ENCODE data around the gene POLR2I. TPM values are rescaled to one million over a fixed set of nuclear protein-coding genes. Genes with fewer than 3 reads are reported as not detected.

The POLR2I gene
- total RNA-seq, 1 experiment from 2014 or later = 165 TPM

GRCh38 chr19:36113425-36113824 is 1.2 kb downstream of the POLR2I start (continued):
- no peak for TF ChIP-seq ERG (CRISPR knock-in tag; IDR thresholded peaks at IDR 0.05)
- TF ChIP-seq MAX (CRISPR knock-in tag; IDR thresholded peaks at IDR 0.05) = no peak

GRCh38 chr19:36112678-36113077 is 2.0 kb downstream of the POLR2I start:
- H3K9me3 Mint-ChIP-seq = no peaks in the 10 kb centered on the region
- no peak for ATAC-seq
- ChIA-PET CTCF (no interaction called here), POLR2A (no interaction called here)
- no peak for TF ChIP-seq ZNF138 (CRISPR knock-in tag; conservative IDR thresholded peaks at IDR 0.05)
- TF ChIP-seq EMX1 (CRISPR knock-in tag; IDR thresholded peaks at IDR 0.05) = no peak
- TF ChIP-seq NFATC4 (CRISPR knock-in tag; IDR thresholded peaks at IDR 0.05) = no peak
- TF ChIP-seq ZNF317 (CRISPR knock-in tag; IDR thresholded peaks at IDR 0.05; ENCODE audit: borderline replicate concordance, low read depth) = no peak
- no peak for TF ChIP-seq ERG (CRISPR knock-in tag; IDR thresholded peaks at IDR 0.05)
- TF ChIP-seq USF1 (CRISPR knock-in tag; IDR thresholded peaks at IDR 0.05) = no peak
- no peak for TF ChIP-seq ZBTB21 (CRISPR knock-in tag; IDR thresholded peaks at IDR 0.05; ENCODE audit: borderline replicate concordance)
- TF ChIP-seq MAX (CRISPR knock-in tag; IDR thresholded peaks at IDR 0.05) = no peak
- no peak for TF ChIP-seq ATF6 (CRISPR knock-in tag; IDR thresholded peaks at IDR 0.05)
- TF ChIP-seq NFE2L1 (CRISPR knock-in tag; IDR thresholded peaks at IDR 0.05) = no peak
- no peak for TF ChIP-seq ZNF232 (CRISPR knock-in tag; IDR thresholded peaks at IDR 0.05)
- TF ChIP-seq PREB (CRISPR knock-in tag; IDR thresholded peaks at IDR 0.05; ENCODE audit: borderline replicate concordance) = no peak
- peak overlapping the region; percentile 95 for H3K4me3 Mint-ChIP-seq
- peaks cover 3% of the 10 kb centered on the region for H3K27me3 Mint-ChIP-seq (ENCODE audit: low read depth)
- H3K4me1 Mint-ChIP-seq = peaks cover 30% of the 10 kb centered on the region
- peaks cover 18% of the 10 kb centered on the region for H3K36me3 Mint-ChIP-seq
- no peak for DNase-seq (ENCODE audit: low spot score)
- no peak overlapping the region for H3K27ac Mint-ChIP-seq

- H3K36me3 Mint-ChIP-seq = peaks cover 9% of the 10 kb centered on the region
- no peak for ATAC-seq
- DNase-seq (ENCODE audit: low spot score) = no peak
- TF ChIP-seq GABPB1 (CRISPR knock-in tag; IDR thresholded peaks at IDR 0.05) (no peak), SMAD4 (CRISPR knock-in tag; IDR thresholded peaks at IDR 0.05) (no peak), FOXP4 (CRISPR knock-in tag; IDR thresholded peaks at IDR 0.05) (peak; percentile 44; the same call in 1 of the 2 replicates), GRHL2 (CRISPR knock-in tag; IDR thresholded peaks at IDR 0.05; ENCODE audit: insufficient replicate concordance, severe bottlenecking) (no peak), ZNF423 (CRISPR knock-in tag; IDR thresholded peaks at IDR 0.05) (0 out of 2 replicates have a peak, but pooled peaks have one; percentile 5), EMX1 (CRISPR knock-in tag; IDR thresholded peaks at IDR 0.05) (no peak), NR3C1 (CRISPR knock-in tag; conservative IDR thresholded peaks at IDR 0.05; ENCODE audit: low read depth) (no peak)
- peaks cover 29% of the 10 kb centered on the region for H3K4me1 Mint-ChIP-seq
- no peaks in the 10 kb centered on the region for H3K9me3 Mint-ChIP-seq
- CTCF ChIA-PET = interaction anchor here (1.6 to 1.8 kb wide), 2 partner anchors 17 to 327 kb away, joined by 3 to 9 read pairs; no protein-coding TSS in a partner anchor
- H3K27ac Mint-ChIP-seq = peak overlapping the region; percentile 21
- H3K27me3 Mint-ChIP-seq (ENCODE audit: low read depth) = peaks cover 3% of the 10 kb centered on the region
- no peak overlapping the region for H3K4me3 Mint-ChIP-seq
- POLR2A ChIA-PET = interaction anchor here (1.0 kb wide), 1 partner anchor 22 kb away, joined by 3 read pairs; no protein-coding TSS in a partner anchor
Observed at GRCh38 chr19:36111200-36111539, 3.5 kb downstream of the POLR2I start.

Measured in WTC11 (cell line).